Keratinocyte (primary cell): ENCODE results near the gene SFMBT1. TPM values are rescaled to one million over a fixed set of nuclear protein-coding genes. Genes with fewer than 3 reads are reported as not detected.

Experiments used
- DNase-seq: peaks from one replicate; pipeline ENCODE4 v3.0.0-alpha.2; 2011; ENCODE audit warnings: low read depth, missing footprints, low spot score
- FAIRE-seq: peaks from 2 replicates; lab custom pipeline; 2011; peaks lifted over from hg19 to GRCh38; lab: Jason Lieb, UNC
- H2AFZ ChIP-seq: 2 replicates; pipeline ENCODE4 v1.6.0; 2012; ENCODE audit warnings: low read length, control low read depth, inconsistent platforms; ENCODE audit not compliant: control insufficient read depth
- H3K27ac ChIP-seq: 2 replicates; pipeline ENCODE4 v1.5.1; 2011; ENCODE audit warnings: low read length; ENCODE audit not compliant: control insufficient read depth, insufficient read depth
- H3K27me3 ChIP-seq: 3 replicates; pipeline ENCODE4 v1.6.0; 2011; ENCODE audit warnings: low read length; ENCODE audit not compliant: control insufficient read depth, insufficient read depth; ENCODE audit errors: extremely low read depth
- H3K36me3 ChIP-seq, 2 experiments: 2 replicates in 1 of 2; 3 replicates in 1 of 2; pipeline ENCODE4 v1.5.1; 2011; ENCODE audit warnings: low read length in 2 of 2, mild to moderate bottlenecking in 1 of 2; ENCODE audit not compliant: control insufficient read depth in 2 of 2, insufficient read depth in 2 of 2; ENCODE audit errors: extremely low read depth in 1 of 2
- H3K4me1 ChIP-seq: 3 replicates; pipeline ENCODE4 v1.5.1; 2011; ENCODE audit warnings: low read length; ENCODE audit not compliant: control insufficient read depth, insufficient read depth; ENCODE audit errors: extremely low read depth
- H3K4me2 ChIP-seq: 3 replicates; pipeline ENCODE4 v1.6.0; 2011; ENCODE audit warnings: low read depth, low read length; ENCODE audit not compliant: control insufficient read depth, insufficient read depth; ENCODE audit errors: extremely low read depth
- H3K4me3 ChIP-seq, 3 experiments: fragments of 200-600 bp in 1 of 3; sonication (generic) in 1 of 3; 2 replicates in 2 of 3; 3 replicates in 1 of 3; pipeline ENCODE4 v1.5.1; 2011 to 2016; ENCODE audit warnings: low read length in 3 of 3, mild to moderate bottlenecking in 3 of 3, control low read depth in 2 of 3, inconsistent platforms in 1 of 3, low read depth in 1 of 3, mixed read lengths in 1 of 3, mixed run types in 1 of 3, moderate library complexity in 1 of 3; ENCODE audit not compliant: control insufficient read depth in 2 of 3, insufficient read depth in 2 of 3; ENCODE audit errors: extremely low read depth in 1 of 3
- H3K79me2 ChIP-seq: 2 replicates; pipeline ENCODE4 v1.6.0; 2012; ENCODE audit warnings: low read length; ENCODE audit not compliant: control insufficient read depth, insufficient read depth
- H3K9ac ChIP-seq: 3 replicates; pipeline ENCODE4 v1.6.0; 2011; ENCODE audit warnings: low read length; ENCODE audit not compliant: control insufficient read depth, insufficient read depth; ENCODE audit errors: extremely low read depth
- H3K9me1 ChIP-seq: 3 replicates; pipeline ENCODE4 v1.6.0; 2011; ENCODE audit warnings: low read length; ENCODE audit not compliant: control insufficient read depth, insufficient read depth; ENCODE audit errors: extremely low read depth
- H3K9me3 ChIP-seq: 2 replicates; pipeline ENCODE4 v1.5.1; 2012; ENCODE audit warnings: low read depth, low read length; ENCODE audit not compliant: control insufficient read depth
- H4K20me1 ChIP-seq: 3 replicates; pipeline ENCODE4 v1.6.0; 2011; ENCODE audit warnings: low read length; ENCODE audit not compliant: control insufficient read depth, insufficient read depth; ENCODE audit errors: extremely low read depth
- CTCF ChIP-seq, 3 experiments: IDR thresholded peaks in 1 of 3; conservative IDR thresholded peaks in 1 of 3; optimal IDR thresholded peaks in 1 of 3; 2 replicates in 2 of 3; 3 replicates in 1 of 3; pipeline versions ENCODE3 to v1.5.1; 2011; ENCODE audit warnings: low read length in 3 of 3, mild to moderate bottlenecking in 3 of 3, moderate library complexity in 2 of 3, control low read depth in 1 of 3, inconsistent platforms in 1 of 3; ENCODE audit not compliant: insufficient read depth in 2 of 3; ENCODE audit errors: extremely low read depth in 1 of 3
- EZH2 ChIP-seq: IDR thresholded peaks from one replicate; pipeline ENCODE4 v1.6.1; 2012; ENCODE audit warnings: inconsistent platforms, mild to moderate bottlenecking, low read length, moderate library complexity
- dilution Hi-C: fragments of 300-500 bp; cut with MboI; formaldehyde crosslinking; loops from one replicate; pipeline ENCODE4 v1.7.0; 2020; ENCODE audit warnings: low sequenced_read_pairs; ENCODE audit not compliant: extremely low pct_ligation_motif_present
- polyA plus RNA-seq, 5 experiments: library from polyadenylated mRNA; depleted of rRNA in 3 of 5; stranded (reverse) in 3 of 5; stranded (forward) in 1 of 5; unstranded in 1 of 5; fragments of >200 nt; gene quantifications; 1 replicate in 1 of 5; 2 replicates in 3 of 5; 3 replicates in 1 of 5; pipeline versions ENCODE4 v1.2.1 to v1.2.3, GENCODE V29; 2011 to 2012; ENCODE audit warnings: missing spikeins in 2 of 5, low read depth in 1 of 5, low replicate concordance in 1 of 5

SFMBT1 gene
- polyA plus RNA-seq, 1 donor (not counting 4 experiments of a cell fraction or from before 2014, with no cell fraction given), result 4.1 TPM

DNA sequence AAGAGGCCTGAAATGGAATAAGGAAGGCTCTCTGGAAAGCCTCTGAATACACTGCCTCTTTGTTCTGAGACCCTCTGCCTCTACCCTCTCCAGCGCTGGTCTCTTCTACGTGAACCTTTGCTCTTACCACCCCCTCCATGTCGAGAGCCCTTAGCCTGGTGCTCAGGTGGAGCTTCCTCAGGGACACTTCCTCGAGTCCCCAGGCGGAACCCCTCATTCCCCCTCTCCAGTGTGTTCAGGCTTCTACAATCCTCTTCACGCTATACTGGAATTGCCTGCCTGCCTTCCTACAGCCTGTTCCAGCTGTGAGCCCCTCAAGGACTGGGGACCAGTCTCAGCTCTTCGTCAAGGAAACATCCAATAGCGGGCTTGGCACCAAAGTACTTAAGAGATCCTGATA is 156.0 kb downstream of the SFMBT1 start:
- H3K9ac ChIP-seq, result no peak overlapping the region
- H3K9me3 ChIP-seq, result no peaks in the 10 kb centered on the region
- H3K4me3 ChIP-seq, result no peak overlapping the region
- dilution Hi-C loops, result no loop called here
- H3K27me3 ChIP-seq, result no peaks in the 10 kb centered on the region
- no peak for DNase-seq
- no peak overlapping the region for H3K4me2 ChIP-seq
- no peak overlapping the region for H2AFZ ChIP-seq
- peaks cover 2% of the 10 kb centered on the region for H3K9me1 ChIP-seq
- no peaks in the 10 kb centered on the region for H4K20me1 ChIP-seq
- H3K4me1 ChIP-seq, result peaks cover 15% of the 10 kb centered on the region
- H3K36me3 ChIP-seq, result peaks cover 3 to 13% of the 10 kb centered on the region in 2 experiments
- TF ChIP-seq EZH2, result no peak
- TF ChIP-seq CTCF (optimal IDR thresholded peaks at IDR 0.05 in 1 of 3, IDR thresholded peaks at IDR 0.05 in 1 of 3, conservative IDR thresholded peaks at IDR 0.05 in 1 of 3; ENCODE audit: extremely low read depth in 1 of 3, insufficient read depth in 2 of 3, low read length in 3 of 3), result no peak
- peaks cover 25% of the 10 kb centered on the region for H3K79me2 ChIP-seq
- no peak for FAIRE-seq
- H3K27ac ChIP-seq, result no peak overlapping the region

DNA sequence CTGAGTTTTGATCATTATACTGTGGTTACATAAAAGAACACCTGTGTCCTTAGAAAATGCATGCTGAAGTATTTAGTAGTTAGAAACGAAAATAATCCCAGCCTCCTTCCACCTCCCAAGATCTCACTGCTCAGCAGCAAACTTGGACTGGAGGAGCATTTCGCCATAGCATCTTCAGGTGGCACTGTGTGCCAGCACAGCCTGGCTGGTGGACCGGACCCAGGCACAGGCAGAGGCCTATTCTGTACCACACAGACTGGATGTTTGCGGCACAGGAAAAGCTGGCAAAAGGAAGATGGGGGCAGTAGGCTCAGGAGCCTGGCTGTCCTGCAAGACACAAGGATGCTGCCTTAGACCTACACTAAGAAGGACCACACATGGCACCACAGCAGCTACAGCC is 158.7 kb downstream of the SFMBT1 start:
- Histone ChIP-seq H4K20me1 (no peaks in the 10 kb centered on the region), H3K27ac (no peak overlapping the region), H3K4me3 (no peak overlapping the region), H3K9ac (no peak overlapping the region), H3K4me2 (no peak overlapping the region), H3K9me1 (no peaks in the 10 kb centered on the region), H3K4me1 (peaks cover 15% of the 10 kb centered on the region), H3K27me3 (no peaks in the 10 kb centered on the region), H3K9me3 (no peaks in the 10 kb centered on the region), H2AFZ (no peak overlapping the region), H3K79me2 (peaks cover 22% of the 10 kb centered on the region), H3K36me3 (peaks cover 3 to 12% of the 10 kb centered on the region in 2 experiments)
- dilution Hi-C loops, result no loop called here
- FAIRE-seq (no peak), DNase-seq (no peak)
- no peak for TF ChIP-seq EZH2
- no peak for TF ChIP-seq CTCF (optimal IDR thresholded peaks at IDR 0.05 in 1 of 3, IDR thresholded peaks at IDR 0.05 in 1 of 3, conservative IDR thresholded peaks at IDR 0.05 in 1 of 3; ENCODE audit: extremely low read depth in 1 of 3, insufficient read depth in 2 of 3, low read length in 3 of 3)
